ENCODE results near the gene ZNF649. TPM values are rescaled to one million over a fixed set of nuclear protein-coding genes. Genes with fewer than 3 reads are reported as not detected.
A peak's percentile ranks its signal among the peaks of the same experiment; 100 is the strongest.

The ZNF649 gene
- total and polyA plus RNA-seq, 2 of the 13 experiments (the other 11 are each of a cell fraction or from before 2014, with no cell fraction given): 3.0 to 13.4 TPM

DNA sequence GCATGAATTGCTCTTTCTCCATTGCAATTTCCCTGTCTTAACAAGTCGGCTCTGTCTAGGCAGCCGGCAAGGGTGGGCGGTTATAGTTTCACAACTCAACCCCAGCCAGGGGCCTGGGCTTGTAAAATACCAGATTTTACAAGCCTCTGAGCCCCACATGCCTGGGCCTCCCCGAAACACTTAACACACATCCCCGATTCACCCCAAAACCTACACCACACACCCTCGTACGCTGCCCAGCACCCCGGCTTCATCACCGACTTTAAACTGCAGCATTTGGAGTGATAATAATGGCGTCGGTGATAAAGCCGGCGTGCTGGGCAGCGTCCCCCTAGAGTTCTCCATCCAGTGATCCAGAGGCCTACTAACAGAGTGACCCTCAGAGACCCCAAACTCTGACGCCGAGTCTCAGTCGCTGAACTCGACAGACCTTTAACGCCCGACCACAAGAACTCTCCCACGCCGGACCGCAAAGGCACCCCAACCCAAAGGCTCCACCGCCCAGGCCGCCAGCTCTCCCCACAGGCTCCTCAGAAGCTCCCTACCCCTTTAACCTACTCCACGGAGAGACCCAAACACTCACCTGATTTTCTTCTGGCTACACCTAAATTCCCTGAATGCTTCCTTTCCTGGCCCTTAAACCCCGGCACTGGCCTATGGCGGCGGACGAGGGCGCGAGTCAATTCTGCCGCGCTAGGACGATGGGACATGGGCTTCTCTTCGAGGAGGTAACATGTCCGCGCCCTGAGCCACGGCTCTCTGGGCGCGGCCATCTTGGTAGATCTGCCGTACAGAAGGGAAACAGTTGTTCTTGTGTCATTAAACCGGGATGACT, at the start of gene ZNF649 (continued):
- TF ChIP-seq, protein P1, sequence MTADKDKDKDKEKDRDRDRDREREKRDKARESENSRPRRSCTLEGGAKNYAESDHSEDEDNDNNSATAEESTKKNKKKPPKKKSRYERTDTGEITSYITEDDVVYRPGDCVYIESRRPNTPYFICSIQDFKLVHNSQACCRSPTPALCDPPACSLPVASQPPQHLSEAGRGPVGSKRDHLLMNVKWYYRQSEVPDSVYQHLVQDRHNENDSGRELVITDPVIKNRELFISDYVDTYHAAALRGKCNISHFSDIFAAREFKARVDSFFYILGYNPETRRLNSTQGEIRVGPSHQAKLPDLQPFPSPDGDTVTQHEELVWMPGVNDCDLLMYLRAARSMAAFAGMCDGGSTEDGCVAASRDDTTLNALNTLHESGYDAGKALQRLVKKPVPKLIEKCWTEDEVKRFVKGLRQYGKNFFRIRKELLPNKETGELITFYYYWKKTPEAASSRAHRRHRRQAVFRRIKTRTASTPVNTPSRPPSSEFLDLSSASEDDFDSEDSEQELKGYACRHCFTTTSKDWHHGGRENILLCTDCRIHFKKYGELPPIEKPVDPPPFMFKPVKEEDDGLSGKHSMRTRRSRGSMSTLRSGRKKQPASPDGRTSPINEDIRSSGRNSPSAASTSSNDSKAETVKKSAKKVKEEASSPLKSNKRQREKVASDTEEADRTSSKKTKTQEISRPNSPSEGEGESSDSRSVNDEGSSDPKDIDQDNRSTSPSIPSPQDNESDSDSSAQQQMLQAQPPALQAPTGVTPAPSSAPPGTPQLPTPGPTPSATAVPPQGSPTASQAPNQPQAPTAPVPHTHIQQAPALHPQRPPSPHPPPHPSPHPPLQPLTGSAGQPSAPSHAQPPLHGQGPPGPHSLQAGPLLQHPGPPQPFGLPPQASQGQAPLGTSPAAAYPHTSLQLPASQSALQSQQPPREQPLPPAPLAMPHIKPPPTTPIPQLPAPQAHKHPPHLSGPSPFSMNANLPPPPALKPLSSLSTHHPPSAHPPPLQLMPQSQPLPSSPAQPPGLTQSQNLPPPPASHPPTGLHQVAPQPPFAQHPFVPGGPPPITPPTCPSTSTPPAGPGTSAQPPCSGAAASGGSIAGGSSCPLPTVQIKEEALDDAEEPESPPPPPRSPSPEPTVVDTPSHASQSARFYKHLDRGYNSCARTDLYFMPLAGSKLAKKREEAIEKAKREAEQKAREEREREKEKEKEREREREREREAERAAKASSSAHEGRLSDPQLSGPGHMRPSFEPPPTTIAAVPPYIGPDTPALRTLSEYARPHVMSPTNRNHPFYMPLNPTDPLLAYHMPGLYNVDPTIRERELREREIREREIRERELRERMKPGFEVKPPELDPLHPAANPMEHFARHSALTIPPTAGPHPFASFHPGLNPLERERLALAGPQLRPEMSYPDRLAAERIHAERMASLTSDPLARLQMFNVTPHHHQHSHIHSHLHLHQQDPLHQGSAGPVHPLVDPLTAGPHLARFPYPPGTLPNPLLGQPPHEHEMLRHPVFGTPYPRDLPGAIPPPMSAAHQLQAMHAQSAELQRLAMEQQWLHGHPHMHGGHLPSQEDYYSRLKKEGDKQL (CRISPR knock-in tag; IDR thresholded peaks at IDR 0.05; ENCODE audit: low read depth): no peak
- TF ChIP-seq ZNF496 (CRISPR knock-in tag; IDR thresholded peaks at IDR 0.05; ENCODE audit: insufficient replicate concordance) (no peak), CHD2 (IDR thresholded peaks at IDR 0.05; ENCODE audit: low read depth, low read length) (no peak), ZFX (CRISPR knock-in tag; IDR thresholded peaks at IDR 0.05; ENCODE audit: low read depth) (peak; percentile 84), GATAD2A (CRISPR knock-in tag; IDR thresholded peaks at IDR 0.05) (peak; percentile 20; the same call in 1 of the 2 replicates), KAT7 (CRISPR knock-in tag; IDR thresholded peaks at IDR 0.05; ENCODE audit: borderline replicate concordance) (peak; percentile 72; the same call in 1 of the 2 replicates), ZNF850 (CRISPR knock-in tag; conservative IDR thresholded peaks at IDR 0.05) (no peak), DBP (CRISPR knock-in tag; IDR thresholded peaks at IDR 0.05; ENCODE audit: not compliant biosample characterization) (no peak), MIXL1 (CRISPR knock-in tag; IDR thresholded peaks at IDR 0.05) (0 out of 2 replicates have a peak, but pooled peaks have one; percentile 41), CEBPB (IDR thresholded peaks at IDR 0.05; ENCODE audit: borderline replicate concordance, low read depth, low read length) (no peak)
- TF ChIP-seq, protein P2, sequence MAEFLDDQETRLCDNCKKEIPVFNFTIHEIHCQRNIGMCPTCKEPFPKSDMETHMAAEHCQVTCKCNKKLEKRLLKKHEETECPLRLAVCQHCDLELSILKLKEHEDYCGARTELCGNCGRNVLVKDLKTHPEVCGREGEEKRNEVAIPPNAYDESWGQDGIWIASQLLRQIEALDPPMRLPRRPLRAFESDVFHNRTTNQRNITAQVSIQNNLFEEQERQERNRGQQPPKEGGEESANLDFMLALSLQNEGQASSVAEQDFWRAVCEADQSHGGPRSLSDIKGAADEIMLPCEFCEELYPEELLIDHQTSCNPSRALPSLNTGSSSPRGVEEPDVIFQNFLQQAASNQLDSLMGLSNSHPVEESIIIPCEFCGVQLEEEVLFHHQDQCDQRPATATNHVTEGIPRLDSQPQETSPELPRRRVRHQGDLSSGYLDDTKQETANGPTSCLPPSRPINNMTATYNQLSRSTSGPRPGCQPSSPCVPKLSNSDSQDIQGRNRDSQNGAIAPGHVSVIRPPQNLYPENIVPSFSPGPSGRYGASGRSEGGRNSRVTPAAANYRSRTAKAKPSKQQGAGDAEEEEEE (CRISPR knock-in tag; IDR thresholded peaks at IDR 0.05; ENCODE audit: borderline replicate concordance): no peak
- TF ChIP-seq, protein P3, sequence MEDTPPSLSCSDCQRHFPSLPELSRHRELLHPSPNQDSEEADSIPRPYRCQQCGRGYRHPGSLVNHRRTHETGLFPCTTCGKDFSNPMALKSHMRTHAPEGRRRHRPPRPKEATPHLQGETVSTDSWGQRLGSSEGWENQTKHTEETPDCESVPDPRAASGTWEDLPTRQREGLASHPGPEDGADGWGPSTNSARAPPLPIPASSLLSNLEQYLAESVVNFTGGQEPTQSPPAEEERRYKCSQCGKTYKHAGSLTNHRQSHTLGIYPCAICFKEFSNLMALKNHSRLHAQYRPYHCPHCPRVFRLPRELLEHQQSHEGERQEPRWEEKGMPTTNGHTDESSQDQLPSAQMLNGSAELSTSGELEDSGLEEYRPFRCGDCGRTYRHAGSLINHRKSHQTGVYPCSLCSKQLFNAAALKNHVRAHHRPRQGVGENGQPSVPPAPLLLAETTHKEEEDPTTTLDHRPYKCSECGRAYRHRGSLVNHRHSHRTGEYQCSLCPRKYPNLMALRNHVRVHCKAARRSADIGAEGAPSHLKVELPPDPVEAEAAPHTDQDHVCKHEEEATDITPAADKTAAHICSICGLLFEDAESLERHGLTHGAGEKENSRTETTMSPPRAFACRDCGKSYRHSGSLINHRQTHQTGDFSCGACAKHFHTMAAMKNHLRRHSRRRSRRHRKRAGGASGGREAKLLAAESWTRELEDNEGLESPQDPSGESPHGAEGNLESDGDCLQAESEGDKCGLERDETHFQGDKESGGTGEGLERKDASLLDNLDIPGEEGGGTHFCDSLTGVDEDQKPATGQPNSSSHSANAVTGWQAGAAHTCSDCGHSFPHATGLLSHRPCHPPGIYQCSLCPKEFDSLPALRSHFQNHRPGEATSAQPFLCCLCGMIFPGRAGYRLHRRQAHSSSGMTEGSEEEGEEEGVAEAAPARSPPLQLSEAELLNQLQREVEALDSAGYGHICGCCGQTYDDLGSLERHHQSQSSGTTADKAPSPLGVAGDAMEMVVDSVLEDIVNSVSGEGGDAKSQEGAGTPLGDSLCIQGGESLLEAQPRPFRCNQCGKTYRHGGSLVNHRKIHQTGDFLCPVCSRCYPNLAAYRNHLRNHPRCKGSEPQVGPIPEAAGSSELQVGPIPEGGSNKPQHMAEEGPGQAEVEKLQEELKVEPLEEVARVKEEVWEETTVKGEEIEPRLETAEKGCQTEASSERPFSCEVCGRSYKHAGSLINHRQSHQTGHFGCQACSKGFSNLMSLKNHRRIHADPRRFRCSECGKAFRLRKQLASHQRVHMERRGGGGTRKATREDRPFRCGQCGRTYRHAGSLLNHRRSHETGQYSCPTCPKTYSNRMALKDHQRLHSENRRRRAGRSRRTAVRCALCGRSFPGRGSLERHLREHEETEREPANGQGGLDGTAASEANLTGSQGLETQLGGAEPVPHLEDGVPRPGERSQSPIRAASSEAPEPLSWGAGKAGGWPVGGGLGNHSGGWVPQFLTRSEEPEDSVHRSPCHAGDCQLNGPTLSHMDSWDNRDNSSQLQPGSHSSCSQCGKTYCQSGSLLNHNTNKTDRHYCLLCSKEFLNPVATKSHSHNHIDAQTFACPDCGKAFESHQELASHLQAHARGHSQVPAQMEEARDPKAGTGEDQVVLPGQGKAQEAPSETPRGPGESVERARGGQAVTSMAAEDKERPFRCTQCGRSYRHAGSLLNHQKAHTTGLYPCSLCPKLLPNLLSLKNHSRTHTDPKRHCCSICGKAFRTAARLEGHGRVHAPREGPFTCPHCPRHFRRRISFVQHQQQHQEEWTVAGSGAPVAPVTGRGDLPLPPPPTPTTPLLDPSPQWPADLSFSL (CRISPR knock-in tag; IDR thresholded peaks at IDR 0.05): 0 out of 2 replicates have a peak, but pooled peaks have one; percentile 22
- TF ChIP-seq, protein P4, sequence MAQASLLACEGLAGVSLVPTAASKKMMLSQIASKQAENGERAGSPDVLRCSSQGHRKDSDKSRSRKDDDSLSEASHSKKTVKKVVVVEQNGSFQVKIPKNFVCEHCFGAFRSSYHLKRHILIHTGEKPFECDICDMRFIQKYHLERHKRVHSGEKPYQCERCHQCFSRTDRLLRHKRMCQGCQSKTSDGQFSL (CRISPR knock-in tag; IDR thresholded peaks at IDR 0.05): 0 out of 2 replicates have a peak, but pooled peaks have one; percentile 34
